Central memory CD4-positive, alpha-beta T cell (primary cell): ENCODE results near the gene DGKB.

ENCODE experiments used
- DNase-seq: peaks from one replicate; pipeline ENCODE4 v3.0.0; 2022

DGKB gene

DNA sequence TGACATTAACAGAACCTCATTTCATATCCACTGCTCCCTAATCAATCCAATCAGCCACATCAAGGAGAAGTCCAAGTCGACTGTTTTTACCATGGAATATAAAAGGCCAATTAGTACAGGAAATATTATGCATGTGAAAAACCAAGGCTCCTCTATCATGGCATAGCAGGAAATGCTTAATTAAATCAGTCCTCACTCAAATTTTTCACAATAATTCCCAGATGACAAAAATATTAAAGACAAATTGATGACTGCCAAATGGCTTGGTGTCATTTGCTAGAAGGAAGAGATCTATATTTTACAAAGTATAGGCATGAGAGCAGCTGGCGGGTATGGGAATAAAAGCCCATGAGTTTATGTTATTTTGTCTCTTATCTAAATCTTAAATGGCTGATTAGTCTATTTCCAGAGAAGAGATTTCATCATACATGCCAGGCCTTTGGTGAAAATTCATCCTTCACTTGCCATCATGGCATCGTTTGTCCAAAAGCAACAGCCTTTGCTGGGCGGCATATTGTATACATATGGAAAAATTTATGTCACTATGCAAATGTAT lies 219.6 kb downstream of the DGKB start:
- no peak for DNase-seq

DNA sequence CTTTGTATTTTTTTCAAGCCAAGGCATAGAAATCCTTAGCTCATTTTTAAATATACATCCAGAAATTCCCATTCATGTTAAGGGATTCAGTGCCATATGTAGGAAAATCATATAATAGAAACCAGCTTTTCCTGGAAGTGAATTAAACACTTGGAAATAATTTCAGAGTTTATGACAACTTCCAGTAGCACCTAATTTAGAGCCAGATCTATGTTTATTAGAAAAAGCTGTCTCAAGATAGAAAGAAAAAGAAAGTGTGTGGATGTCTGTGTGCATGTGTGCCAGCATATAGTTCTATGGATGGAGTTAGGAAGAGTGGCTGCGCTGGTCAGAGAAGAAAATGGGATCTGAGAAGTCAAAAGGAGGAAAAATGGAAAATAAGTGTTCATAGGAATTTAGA lies 225.7 kb downstream of the DGKB start:
- DNase-seq: no peak

DNA sequence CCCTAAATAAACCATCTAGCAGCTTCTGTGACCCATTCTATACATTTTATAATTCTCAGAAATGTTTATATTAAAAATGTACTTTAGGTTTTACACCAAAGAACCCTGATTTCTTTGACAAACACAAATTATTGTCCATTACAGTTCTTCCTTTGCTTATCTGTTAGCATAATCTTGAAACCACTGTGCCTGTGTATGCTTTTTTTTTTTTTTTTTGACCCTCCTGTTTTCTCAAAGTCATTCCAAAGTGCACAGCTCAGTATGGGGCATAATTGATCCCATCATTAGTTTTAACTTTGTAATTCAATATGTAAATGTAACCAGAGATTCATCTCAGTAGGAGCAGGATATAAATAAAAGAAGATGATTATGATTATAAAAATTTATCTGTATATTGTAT lies 229.3 kb downstream of the DGKB start:
- no peak for DNase-seq

DNA sequence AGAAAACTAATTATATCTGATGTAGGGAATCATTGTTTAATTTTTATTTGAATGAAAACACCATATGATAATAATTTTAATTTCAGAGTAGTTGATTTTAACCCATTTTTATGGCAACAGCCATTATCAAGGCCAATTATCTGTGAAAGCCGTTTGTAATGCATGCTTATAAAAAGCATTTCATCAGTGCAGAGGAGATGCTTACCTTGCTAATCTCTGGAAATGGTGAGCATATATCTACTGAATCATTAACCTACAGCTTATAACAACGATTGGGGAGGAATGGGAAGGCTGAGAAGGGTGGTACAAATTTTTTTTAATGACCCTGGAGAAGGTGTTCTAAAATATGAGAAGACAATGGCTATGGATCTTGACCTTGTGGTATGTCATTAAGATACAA lies 235.6 kb downstream of the DGKB start:
- DNase-seq: no peak

DNA sequence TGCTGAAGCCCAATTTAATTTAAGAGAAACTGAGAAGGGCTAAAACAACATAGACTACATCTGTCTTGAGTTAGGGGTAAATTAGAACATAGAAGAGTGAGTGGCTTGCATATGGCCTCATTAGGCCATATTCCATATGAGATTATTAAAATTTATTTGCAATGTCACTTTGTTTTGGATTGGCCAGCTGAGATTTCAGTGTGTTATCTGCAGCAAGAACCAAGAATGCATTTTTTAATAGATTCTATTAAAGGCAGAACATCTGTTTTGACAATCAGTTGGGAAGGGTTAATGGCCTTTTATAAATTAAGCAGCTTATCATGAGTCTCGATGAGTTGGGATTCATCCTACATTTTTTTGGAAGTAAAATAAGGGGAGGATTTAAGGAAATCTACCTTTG lies 236.2 kb downstream of the DGKB start:
- no peak for DNase-seq

DNA sequence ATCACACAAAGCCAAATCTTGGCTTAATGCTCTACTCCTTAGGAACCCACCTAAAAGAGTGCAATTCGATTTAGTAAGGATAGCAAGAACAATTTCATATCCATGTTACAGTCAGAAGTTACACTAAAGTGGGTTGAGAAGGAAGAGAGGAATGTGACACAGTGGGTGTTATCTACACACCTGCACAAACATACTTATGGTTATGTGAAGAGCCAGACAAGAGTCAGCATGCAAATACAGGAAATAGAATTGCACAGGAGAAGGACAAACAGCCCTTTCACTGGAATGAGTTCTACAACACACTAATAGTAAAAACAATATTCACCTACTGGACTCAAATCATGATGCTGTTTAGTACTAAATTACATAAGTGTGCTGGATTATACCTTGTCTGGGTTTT lies 262.8 kb downstream of the DGKB start:
- no peak for DNase-seq

DNA sequence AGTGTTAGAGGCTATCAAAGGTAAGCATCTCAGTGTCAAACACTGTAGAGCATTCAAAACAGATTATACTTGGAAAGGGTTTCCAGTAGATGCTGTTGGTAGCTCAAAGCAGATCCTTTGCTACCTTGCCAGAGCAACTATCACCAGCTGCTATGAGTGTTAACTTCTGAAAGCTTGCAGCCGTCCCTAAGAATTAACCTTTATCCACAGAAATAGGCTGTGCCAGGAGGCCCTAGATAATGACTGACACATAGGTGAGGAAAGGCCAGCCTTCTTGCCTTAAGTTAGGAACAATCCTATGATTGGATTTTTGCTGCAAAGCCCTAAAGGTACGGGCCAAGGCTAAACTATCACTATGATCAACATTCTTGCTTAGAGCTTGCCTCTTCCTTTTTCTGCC lies 263.2 kb downstream of the DGKB start:
- DNase-seq: no peak

DNA sequence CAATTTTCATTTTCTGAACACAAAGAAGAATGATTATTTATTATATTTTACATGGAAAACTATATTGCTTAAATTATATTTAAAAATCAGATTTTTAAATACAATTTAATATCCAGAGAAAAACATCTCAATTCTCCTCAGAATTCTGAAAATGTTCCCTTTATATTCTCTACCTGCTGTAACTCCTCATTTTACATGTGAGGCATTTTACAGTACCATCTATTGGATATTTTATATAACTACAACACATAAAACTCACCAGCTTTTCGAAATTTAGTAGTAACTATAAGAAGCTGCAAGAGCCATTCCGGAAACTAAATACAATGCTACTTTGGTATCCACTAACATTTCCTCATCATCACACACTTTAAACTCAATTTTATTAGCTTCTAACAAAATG lies 264.6 kb downstream of the DGKB start:
- DNase-seq: no peak

DNA sequence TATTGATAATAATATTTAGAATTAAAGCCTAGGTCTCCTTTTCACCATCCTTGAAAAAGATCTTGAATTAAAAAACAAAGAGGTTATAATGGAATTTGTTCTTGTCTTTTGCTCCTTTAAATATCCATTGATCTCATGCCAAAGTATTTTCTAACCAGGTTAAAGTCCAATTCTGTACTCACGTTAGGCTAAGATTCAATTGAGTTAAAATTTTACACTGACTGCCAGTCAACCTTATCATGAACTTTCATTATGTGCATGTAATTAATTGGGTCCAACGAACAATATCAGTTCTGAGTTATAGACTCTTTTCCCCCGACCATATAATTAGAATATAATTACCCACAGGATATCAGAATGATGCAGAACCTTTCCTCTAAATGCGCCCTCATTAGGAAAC lies 266.6 kb downstream of the DGKB start:
- DNase-seq: no peak

DNA sequence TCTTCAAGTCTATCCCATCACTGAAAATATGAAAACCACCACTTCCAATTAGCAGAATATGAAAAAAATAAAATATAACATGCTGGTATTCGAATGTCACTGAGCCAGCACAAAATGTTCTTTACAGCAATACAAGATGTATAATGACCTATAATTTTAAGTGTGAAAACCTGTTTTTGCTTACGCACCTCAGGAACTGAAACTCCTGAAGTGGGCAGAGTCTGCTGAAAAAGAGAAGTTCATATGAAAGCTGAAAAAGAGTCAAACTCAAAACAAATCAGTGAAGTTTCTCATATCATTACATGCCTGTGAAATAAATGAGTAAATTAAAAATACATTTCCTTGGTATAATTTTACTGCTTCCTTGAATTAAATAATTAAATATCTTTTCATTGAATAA lies 272.5 kb downstream of the DGKB start:
- no peak for DNase-seq

DNA sequence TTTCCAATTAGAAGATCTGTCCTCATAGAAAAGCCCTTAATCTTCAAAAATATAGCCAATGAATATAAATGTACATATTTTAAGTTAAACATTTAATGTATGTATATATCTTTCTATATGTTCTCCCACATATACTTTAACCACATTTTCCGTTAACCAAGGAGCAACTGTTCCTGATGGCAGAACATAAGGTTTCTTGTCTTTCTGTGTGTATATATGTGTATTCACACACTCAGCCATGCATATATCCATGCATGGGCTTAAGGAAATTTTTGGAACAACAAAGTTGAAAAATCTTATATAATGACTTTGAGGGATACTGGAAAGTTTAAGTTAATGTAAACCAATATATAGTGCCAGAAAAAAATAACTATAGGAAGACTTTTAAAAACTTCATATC lies 274.0 kb downstream of the DGKB start:
- DNase-seq: no peak

DNA sequence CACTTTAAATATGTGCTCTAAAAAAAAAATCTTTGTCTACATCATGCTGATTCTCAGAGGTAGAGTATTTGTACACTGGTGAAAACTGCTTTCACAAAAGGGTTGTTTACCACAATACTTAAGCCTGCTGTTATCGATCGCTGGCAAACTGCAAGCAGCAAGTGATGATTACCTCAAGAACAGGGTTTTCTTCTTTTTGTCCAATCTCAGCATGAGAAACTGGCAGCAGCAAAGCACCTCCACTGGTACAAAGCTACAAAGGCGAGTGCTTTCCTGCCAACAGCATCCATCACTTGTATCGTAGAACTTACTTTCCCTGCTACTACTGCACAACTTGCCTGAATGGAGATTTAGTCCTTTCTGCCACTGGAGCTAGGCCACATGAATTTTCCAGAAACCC lies 276.5 kb downstream of the DGKB start:
- no peak for DNase-seq

DNA sequence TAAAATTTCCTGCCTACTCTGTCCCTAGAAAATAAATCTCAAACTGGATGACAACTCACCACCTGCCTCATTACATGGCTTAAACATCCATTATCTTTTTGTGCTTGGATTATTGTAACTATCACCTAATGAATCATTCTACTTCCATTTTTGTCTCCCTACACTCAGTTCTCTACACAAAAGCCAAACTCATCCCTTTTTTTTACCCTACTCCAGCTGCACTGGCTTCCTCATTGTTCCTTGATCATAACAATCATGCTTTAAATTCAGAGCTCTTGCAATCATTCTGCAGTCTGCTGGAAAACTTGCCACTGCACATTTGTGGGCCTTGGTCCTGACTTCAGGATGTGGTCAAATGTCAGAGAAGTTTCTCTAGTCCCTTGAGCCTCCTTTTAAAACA lies 280.0 kb downstream of the DGKB start:
- no peak for DNase-seq

DNA sequence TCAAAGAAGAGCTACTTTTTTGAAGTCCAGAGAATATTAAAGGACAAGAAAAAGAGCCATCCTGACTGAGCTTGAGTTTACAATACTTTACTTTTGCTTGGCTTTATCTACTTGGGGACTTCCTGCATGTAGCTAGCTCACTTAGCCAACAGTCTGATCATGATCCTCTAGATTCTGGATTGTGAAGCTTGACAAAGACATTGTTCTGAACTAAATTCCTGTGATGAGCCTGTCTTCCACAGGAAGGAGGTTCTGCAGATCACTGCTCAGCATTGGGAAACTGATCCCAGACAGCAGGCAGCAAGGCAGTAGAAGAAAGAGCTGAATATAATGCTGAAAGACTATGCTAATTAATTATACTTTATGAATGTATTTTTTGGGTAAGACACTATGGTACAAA lies 296.4 kb downstream of the DGKB start:
- no peak for DNase-seq

DNA sequence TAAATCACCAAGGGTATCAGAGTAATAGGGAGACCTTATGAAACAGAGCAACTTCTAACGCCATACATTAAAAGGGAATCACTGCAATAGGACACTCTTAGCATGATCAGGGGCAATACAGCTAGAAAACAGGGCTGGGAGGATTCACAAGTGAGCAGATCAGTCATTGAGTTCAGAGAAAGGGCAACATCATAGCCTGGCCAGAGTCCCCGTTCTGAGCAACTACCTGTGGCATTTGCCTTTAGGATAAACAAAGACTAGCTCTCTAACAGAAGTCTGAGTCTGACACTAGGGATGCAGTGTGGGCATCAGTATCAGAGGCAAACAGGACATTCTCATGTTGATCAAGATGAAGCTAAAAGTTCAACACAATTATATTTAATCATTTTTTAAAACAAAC lies 297.9 kb downstream of the DGKB start:
- no peak for DNase-seq

DNA sequence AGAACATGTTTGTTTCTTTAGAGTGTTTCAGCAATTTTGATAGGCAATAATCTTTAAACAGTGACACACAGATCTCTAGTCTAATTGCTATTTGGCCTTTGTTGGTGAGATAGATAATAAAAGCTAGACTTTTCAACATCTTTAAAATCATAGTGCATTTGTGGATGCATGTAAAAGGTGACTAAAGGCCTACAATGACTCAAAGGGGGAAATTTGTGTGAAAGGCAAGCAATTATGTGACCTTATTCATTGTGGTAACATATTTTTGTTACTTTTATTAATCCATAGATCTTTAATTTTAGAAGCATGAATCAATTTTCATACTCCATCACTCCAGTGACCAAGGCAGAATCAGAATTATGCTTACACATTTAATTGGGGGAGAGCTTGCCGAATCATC lies 299.7 kb downstream of the DGKB start:
- no peak for DNase-seq

DNA sequence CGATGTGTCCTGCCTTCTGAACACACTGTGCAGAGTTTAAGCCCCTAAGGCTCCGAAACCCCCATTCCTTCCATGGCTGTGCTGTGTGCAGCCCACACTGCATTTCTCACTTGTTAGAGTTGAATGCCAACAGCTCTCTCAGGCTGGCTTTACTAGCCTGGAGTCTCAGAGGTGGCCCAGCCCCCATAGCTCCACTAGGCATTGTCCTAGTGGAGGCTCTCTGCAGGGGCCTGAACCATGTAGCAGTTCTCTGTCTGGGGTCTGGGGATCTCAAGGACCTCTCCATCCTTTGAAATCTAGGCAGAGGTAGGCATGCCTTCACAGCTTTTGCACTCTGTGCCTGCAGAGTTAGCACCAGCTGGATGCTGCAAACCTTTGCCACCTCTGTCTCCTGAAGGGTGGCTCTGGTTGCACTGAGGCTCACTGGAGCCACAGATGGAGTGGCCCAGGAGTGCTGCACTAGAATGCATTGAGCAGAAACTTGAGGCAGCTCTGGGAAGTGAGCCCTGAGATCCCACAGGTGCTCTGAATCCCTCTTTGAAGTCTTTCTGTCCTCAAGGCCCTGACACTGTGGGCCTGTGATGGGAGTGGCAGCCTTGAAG lies 301.7 kb downstream of the DGKB start:
- no peak for DNase-seq

DNA sequence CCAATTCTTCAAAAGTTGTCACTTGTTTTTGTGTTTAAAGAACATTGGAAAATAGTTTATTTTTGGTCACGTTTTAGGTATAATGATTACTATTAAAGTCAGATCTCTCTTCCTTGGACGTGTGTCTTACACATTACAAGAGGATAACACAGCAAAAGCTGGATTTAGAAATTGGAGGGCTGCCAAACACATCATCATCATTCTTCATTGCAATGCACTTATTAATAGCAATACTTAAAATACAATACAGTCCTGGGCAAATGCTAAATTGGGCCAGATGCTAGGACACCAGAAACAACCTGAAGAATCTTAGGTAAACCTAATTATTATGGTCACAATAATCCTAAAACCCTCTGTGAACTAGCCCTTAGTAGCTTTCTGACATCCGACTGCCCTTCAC lies 303.6 kb downstream of the DGKB start:
- no peak for DNase-seq

DNA sequence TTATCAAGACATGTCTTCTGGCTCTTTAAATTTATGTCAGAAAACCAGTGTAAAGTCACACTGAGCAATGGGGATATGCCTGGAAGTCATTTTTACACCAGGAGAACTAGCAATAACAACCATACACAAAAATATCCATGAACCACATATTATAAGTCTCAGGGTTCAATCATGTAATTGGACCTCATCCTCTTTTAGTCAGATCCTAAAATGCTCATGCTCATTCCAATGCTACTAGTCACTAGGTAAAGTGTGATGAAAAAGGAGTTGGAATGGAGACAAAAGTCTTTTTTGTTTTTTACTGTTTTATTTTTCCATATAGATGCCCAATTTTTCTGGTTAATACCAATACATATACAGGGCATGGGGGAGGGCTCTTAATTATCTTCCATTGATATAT lies 306.1 kb downstream of the DGKB start:
- no peak for DNase-seq

DNA sequence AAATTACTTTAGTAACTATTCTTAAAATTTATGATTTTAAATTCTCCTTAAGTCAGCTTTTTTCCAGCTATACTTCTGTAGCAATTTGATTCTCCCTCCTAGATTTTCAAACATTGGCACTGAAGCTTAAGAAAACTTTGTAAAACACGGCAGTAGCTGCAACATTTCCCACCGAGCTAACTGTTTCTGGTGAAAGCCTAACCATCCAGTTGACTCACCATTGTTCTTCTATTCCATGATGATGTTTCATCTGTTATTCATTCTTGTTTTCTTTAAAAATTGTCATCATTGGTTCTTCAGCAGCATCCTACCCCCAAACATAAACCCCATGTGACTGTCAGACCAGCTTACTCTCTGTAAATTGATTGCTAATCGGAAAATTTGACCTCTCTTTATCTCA lies 312.3 kb downstream of the DGKB start:
- no peak for DNase-seq

DNA sequence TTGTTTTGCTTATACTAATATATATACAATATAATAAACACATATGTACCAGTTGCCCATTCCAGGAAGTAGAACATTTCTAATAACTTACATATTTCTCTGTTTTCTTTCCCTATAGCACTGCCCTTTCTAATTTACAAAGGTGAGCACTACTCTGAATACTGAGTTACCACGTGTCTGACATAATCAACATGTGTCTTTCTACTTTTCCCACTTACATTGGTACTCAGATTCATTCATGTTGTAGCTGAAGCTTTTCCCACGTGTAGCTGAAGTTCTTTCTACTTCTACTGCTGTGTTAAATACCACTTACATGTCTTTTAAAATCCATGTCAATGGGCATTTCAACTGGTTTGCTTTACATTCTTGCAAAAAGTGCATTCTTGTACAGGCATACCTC lies 317.3 kb downstream of the DGKB start:
- no peak for DNase-seq

DNA sequence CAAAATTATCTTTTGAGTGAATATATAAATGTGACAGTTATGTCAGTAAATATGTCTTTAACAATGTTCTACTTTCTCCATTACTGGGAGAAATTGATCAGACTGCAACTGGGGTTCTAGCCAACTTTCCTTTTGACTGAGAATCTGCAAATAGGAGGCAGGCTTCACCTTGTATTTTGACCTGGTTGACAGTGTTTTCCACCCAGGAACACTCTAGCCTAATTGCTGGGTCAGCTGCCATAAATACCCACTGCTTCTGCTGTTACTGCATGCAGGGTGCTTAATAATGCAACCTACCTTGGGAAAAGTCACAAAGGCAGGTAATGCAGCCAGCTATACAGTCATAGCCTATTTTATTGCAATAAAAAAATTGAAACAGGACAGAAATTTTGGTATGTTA lies 319.0 kb downstream of the DGKB start:
- no peak for DNase-seq

DNA sequence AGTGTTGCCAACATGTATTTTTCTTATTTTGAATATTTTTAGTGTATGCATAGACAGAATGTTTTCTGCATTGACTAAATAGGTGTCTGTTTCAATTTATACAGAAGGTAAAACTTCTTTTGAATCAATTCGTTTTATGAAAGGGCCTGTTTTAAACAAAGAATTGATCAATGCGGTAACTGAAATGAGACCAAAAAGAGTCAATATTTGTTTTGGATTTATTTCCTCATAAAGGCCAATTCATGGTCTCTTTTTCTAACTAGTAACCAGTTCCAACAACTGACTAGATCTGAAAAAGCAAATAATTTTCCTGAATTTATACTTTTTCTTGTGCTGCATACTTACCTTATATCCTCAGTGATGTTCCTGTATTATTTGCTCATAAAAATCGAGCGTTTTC lies 320.5 kb downstream of the DGKB start:
- DNase-seq: no peak

DNA sequence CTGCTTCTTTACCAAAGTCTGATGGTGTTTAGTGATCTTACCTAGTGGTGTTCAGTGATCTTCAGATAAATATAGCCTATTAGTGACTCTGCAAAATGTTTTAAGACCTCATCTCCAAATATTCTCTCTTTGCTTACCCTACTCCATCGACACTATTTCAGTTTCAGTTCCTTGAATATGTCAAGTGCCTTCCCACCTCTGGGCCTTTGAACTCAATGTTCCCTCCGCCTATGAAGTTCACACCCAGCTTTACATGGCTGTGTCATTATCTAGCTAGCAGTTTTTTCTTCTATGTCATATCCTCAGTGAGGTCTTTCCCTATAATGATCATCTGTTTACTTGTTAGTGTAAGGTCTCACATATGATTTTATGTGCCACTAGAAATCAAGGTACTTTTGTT lies 322.6 kb downstream of the DGKB start:
- no peak for DNase-seq

DNA sequence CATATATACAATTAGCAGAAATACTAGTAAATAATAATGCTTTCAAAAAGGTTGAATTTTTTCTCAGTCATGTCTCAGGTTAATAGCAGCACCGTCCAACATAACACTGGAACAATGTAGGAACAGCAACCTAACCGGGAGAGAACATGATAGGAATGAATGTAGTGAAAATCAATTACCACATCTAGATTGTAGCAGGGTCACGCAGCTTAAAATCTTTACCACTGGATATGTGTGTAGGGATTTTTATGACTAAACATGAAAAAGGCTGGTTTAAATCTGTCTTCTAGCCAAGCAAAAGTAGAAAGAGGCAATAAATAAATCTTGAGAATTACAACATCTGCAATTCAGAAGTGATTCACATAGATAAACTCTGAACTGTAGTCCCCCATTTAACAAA lies 326.0 kb downstream of the DGKB start:
- DNase-seq: no peak
